Measurements from ENCODE around the gene DDC.

DDC gene

GRCh38 chr7:50540785-50541579 lies 24.2 kb downstream of the DDC start:
- no peak for TF ChIP-seq ZBTB7A (IDR thresholded peaks at IDR 0.05; ENCODE audit: low read depth)
- TF ChIP-seq FOXM1 (IDR thresholded peaks at IDR 0.05; ENCODE audit: borderline replicate concordance, low read depth), result no peak
- TF ChIP-seq CREB1 (IDR thresholded peaks at IDR 0.05; ENCODE audit: low read depth), result no peak
- TF ChIP-seq USF1 (IDR thresholded peaks at IDR 0.05), result no peak
- no peak for TF ChIP-seq REST (IDR thresholded peaks at IDR 0.05; ENCODE audit: low read depth)

- TF ChIP-seq EGR1 (IDR thresholded peaks at IDR 0.05) (no peak), NFIC (IDR thresholded peaks at IDR 0.05) (no peak), EP300 (IDR thresholded peaks at IDR 0.05; ENCODE audit: borderline replicate concordance) (no peak), ZBTB7A (IDR thresholded peaks at IDR 0.05; ENCODE audit: low read depth) (no peak), TCF12 (IDR thresholded peaks at IDR 0.05; ENCODE audit: low read depth) (no peak), RAD21 (IDR thresholded peaks at IDR 0.05; ENCODE audit: low read depth) (no peak), TAF1 (IDR thresholded peaks at IDR 0.05; ENCODE audit: low read depth) (no peak), FOXM1 (IDR thresholded peaks at IDR 0.05; ENCODE audit: borderline replicate concordance, low read depth) (no peak), CEBPB (IDR thresholded peaks at IDR 0.05) (no peak), MAX (IDR thresholded peaks at IDR 0.05) (no peak), REST (IDR thresholded peaks at IDR 0.05; ENCODE audit: low read depth) (no peak), YY1 (IDR thresholded peaks at IDR 0.05; ENCODE audit: low read depth) (no peak), CREB1 (IDR thresholded peaks at IDR 0.05; ENCODE audit: low read depth) (no peak), USF1 (IDR thresholded peaks at IDR 0.05) (no peak), TEAD4 (IDR thresholded peaks at IDR 0.05) (no peak)
Measured at GRCh38 chr7:50539725-50540124, 25.5 kb downstream of the DDC start.

- no peak for TF ChIP-seq NFIC (IDR thresholded peaks at IDR 0.05)
- no peak for TF ChIP-seq CEBPB (IDR thresholded peaks at IDR 0.05)
- TF ChIP-seq RAD21 (IDR thresholded peaks at IDR 0.05; ENCODE audit: low read depth), result no peak
- no peak for TF ChIP-seq ZBTB7A (IDR thresholded peaks at IDR 0.05; ENCODE audit: low read depth)
- no peak for TF ChIP-seq USF1 (IDR thresholded peaks at IDR 0.05)
- TF ChIP-seq YY1 (IDR thresholded peaks at IDR 0.05; ENCODE audit: low read depth), result no peak
- TF ChIP-seq TEAD4 (IDR thresholded peaks at IDR 0.05), result no peak
- TF ChIP-seq EP300 (IDR thresholded peaks at IDR 0.05; ENCODE audit: borderline replicate concordance), result no peak
- no peak for TF ChIP-seq TCF12 (IDR thresholded peaks at IDR 0.05; ENCODE audit: low read depth)
- no peak for TF ChIP-seq FOXM1 (IDR thresholded peaks at IDR 0.05; ENCODE audit: borderline replicate concordance, low read depth)
Measured at GRCh38 chr7:50538478-50538877, 26.7 kb downstream of the DDC start.

- TF ChIP-seq EGR1 (IDR thresholded peaks at IDR 0.05) (no peak), TCF12 (IDR thresholded peaks at IDR 0.05; ENCODE audit: low read depth) (no peak), TEAD4 (IDR thresholded peaks at IDR 0.05) (no peak), TAF1 (IDR thresholded peaks at IDR 0.05; ENCODE audit: low read depth) (no peak), ZBTB7A (IDR thresholded peaks at IDR 0.05; ENCODE audit: low read depth) (no peak), USF1 (IDR thresholded peaks at IDR 0.05) (no peak), FOXM1 (IDR thresholded peaks at IDR 0.05; ENCODE audit: borderline replicate concordance, low read depth) (no peak), NFIC (IDR thresholded peaks at IDR 0.05) (no peak), MAX (IDR thresholded peaks at IDR 0.05) (no peak), YY1 (IDR thresholded peaks at IDR 0.05; ENCODE audit: low read depth) (no peak), RAD21 (IDR thresholded peaks at IDR 0.05; ENCODE audit: low read depth) (no peak), CEBPB (IDR thresholded peaks at IDR 0.05) (no peak)
Measured at GRCh38 chr7:50537417-50537816, 27.8 kb downstream of the DDC start.
